GM08714 (cell line): Measurements from ENCODE around the gene ZNF619.
A peak's percentile ranks its signal among the peaks of the same experiment; 100 is the strongest.
"Not testable (repeated sequence)": the region's sequence is repeated elsewhere in the genome, so short reads cannot be mapped to it uniquely, and the experiment has no call there.

Source experiments
- H3K4me3 ChIP-seq: fragments of 200-500 bp; sonication (Bioruptor generic); 2 replicates; pipeline ENCODE4 v1.5.1; 2014; ENCODE audit warnings: mild to moderate bottlenecking, low read length, inconsistent platforms
- ZNF274 ChIP-seq: IDR thresholded peaks from 2 replicates; pipeline ENCODE4 v1.6.1; 2012; ENCODE audit warnings: mild to moderate bottlenecking, low read depth, low read length

The ZNF619 gene

DNA sequence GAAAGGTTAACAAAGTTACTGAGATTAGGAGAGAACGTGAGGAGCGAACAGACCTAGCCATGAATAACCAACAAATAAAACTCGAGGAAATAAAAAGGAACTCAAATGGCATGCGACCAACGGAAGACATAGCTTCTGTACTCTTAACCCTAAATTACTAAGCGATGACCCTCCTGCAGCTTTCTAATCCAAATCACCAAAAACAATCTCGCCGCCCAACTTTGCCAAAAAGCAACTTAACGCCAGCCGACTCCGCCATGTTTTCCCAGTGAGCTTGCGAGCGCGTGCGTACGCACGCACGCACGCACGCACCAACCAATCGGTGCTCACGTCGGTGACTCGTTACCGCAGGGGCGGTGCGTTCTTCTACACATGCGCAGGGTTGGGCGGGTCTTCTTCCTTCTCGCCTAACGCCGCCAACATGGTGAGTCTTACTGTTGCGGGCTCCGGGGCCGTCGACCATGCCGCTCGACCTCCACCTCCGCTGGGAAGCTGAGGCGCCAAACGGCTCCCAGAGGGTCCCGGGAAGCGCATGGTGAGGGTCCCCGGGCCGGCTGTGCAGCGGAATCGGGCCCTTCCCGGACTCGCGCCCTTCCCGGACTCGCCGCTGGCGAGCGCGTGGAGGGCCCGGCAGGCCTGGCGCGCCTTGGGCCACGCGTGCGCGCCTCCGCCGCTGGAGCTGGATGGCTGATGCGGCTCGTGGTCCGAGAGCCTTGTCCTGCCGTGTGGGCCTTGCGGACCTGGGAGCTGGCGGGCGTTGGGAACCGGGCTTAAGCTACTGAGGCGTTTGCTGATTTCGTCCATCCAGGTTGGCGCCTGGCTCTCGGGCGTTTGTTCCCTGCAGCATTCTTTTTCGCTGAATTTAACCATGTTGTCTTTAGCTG lies 19.7 kb upstream of the ZNF619 start, which contains the start of gene RPL14:
RPL14 (plus strand) TSS at position 400 of the 884 bp plus-strand sequence; CDS start at position 533, 133 bp downstream.
- H3K4me3 ChIP-seq: peak within 1 kb of the TSS; percentile 95
- no peak for TF ChIP-seq ZNF274

- no peak for TF ChIP-seq ZNF274
- H3K4me3 ChIP-seq: peak overlapping the region; percentile 95
These were observed 18.4 kb upstream of the ZNF619 start for GRCh38 chr3:40458473-40458872.

DNA sequence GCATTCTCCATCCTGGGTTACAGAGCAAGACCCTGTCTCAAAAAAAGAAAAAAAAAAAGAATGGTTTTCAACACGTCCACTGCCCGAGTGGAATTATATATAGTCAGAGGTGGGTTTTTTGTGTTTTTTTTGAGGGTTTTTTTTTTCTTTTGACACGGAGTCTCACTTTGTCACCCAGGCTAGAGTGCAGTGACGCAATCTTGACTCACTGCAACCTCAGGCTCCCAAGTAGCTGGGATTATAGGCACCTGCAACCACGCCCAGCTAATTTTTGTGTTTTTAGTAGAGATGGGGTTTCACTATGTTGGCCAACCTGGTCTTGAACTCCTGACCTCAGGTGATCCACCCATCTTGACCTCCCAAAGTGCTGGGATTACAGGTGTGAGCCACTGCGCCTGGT lies 16.4 kb upstream of the ZNF619 start:
- not testable (repeated sequence) for H3K4me3 ChIP-seq

GRCh38 chr3:40461161-40461560 lies 15.8 kb upstream of the ZNF619 start:
- H3K4me3 ChIP-seq: no peak overlapping the region
- TF ChIP-seq ZNF274: no peak

DNA sequence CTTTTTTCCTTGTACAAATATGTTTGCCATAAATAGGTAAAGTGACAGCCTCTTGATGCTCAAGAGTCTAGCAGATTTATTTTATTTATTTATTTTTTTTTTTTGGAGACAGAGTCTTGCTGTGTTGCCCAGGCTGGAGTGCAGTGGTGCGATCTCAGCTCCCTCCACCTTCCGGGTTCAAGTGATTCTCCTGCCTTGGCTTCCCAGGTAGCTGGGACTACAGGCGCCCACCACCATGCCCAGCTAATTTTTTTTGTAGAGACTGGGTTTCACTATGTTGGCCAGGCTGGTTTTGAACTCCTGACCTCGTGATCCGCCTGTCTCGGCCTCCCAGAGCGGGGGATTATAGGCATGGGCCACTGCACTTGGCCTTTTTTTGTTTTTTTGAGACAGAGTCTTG lies 14.1 kb upstream of the ZNF619 start:
- H3K4me3 ChIP-seq: not testable (repeated sequence)

DNA sequence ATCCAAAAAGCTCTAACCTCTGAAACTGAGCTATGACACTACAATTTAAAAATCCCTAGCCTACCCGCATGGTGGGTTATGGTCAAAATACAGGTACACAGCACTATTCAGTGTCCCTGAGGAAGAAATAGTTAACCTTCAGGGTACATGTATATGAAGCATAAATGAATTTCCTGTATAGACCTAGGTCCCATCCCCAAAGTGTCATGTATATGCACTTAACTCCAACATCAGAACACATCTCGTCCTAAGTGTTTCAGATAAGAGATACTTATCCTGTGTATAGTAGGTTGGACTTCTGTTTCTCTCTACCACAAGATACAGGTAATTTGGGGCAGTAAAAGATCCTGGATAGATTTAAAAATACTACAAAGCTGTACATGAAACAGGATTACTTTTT lies 13.3 kb upstream of the ZNF619 start:
- no peak overlapping the region for H3K4me3 ChIP-seq
- TF ChIP-seq ZNF274: no peak

- TF ChIP-seq ZNF274: no peak
- no peak overlapping the region for H3K4me3 ChIP-seq
These were observed 12.4 kb upstream of the ZNF619 start for GRCh38 chr3:40464339-40465110.

- no peak overlapping the region for H3K4me3 ChIP-seq
- no peak for TF ChIP-seq ZNF274
These were observed 11.9 kb upstream of the ZNF619 start for GRCh38 chr3:40465111-40465407.

GRCh38 chr3:40465456-40465855 lies 11.5 kb upstream of the ZNF619 start:
- no peak overlapping the region for H3K4me3 ChIP-seq
- no peak for TF ChIP-seq ZNF274

DNA sequence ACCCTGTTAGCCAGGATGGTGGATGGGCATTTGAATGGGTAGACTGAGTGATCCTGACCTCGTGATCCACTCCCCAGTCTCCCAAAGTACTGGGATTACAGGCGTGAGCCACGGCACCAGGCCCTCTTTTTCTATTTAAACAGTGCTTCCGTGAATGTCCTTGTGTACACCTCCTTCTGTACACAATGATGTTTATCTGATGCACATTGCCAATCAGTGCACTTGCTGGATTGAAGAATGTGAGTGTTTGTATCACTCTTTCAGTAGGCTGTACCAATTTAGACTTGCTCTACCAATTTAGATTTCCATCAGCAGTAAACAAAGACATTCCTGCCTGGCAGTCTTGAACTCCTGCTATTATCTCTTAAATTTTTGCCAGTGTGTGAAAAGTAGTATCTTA lies 8.9 kb upstream of the ZNF619 start:
- TF ChIP-seq ZNF274: no peak
- no peak overlapping the region for H3K4me3 ChIP-seq

- no peak for TF ChIP-seq ZNF274
- H3K4me3 ChIP-seq: no peak overlapping the region
These were observed 6.2 kb upstream of the ZNF619 start for GRCh38 chr3:40470701-40471100.

DNA sequence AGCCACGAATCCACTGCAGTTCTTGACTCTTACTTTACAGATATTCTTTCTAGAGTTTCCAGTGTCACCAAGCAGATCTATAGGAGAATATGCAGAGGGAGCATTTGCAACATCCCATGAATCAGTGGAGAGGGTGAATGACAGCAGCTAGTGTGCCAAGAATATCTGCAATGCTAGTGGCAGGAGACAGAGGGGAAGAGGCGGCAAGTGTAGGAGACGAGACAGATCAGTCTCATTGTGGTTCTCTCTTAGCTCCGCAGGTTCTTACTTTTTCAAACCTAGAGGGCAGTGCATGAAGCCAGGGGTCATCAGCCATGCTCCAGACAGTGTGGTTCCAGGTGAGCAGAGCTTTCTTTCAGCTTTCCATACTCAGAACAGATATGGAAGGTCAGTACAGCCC lies 744 bp downstream of the ZNF619 start:
- peak overlapping the region; percentile 82 for H3K4me3 ChIP-seq

DNA sequence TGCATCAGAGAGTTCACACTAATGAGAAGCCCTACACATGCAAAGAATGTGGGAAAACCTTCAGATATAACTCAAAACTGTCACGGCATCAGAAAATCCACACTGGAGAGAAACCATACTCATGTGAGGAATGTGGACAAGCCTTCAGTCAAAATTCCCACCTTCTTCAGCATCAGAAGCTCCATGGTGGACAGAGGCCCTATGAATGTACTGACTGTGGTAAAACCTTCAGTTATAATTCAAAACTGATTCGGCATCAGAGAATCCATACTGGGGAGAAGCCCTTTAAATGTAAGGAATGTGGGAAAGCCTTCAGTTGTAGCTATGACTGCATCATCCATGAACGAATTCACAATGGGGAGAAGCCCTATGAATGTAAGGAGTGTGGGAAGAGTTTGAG lies 10.2 kb downstream of the ZNF619 start:
- H3K4me3 ChIP-seq: no peak overlapping the region
- TF ChIP-seq ZNF274: no peak

More for the DNA sequence above, 744 bp downstream of the ZNF619 start:
- TF ChIP-seq ZNF274: no peak

GRCh38 chr3:40490916-40491315 lies 14.0 kb downstream of the ZNF619 start:
- no peak overlapping the region for H3K4me3 ChIP-seq
- TF ChIP-seq ZNF274: no peak

DNA sequence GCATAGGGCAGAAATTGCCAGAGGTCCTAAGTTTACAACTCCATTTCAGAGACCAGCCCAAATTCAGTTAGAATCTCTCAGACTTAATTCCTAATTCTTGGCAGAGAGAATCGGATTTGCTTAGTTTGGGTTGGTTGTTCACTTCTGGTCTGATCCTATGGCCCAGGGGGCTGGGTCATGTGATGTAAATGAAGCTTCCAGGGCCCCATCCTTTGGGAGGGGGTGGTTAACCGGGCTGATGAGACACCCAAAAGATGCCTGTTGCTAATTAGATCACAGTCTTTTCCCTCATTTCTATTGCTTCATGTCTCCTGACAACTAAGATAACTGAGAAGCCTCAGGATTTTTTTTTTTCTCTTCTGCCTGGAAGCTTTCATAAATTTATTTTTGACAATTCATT lies 17.8 kb downstream of the ZNF619 start:
- H3K4me3 ChIP-seq: no peak overlapping the region
- no peak for TF ChIP-seq ZNF274
